Epithelial cell of alveolus of lung (primary cell): Measurements from ENCODE around the gene CSF2. TPM values are rescaled to one million over a fixed set of nuclear protein-coding genes. Genes with fewer than 3 reads are reported as not detected.

Experiments used
- total RNA-seq: library from RNA; depleted of rRNA; stranded (reverse); fragments of >200 nt; gene quantifications from 2 replicates; pipeline ENCODE4 v1.2.1, GENCODE V29; 2015

CSF2 gene
- total RNA-seq = 6.2 TPM in 1 of 2 replicates, not detected in the other

DNA sequence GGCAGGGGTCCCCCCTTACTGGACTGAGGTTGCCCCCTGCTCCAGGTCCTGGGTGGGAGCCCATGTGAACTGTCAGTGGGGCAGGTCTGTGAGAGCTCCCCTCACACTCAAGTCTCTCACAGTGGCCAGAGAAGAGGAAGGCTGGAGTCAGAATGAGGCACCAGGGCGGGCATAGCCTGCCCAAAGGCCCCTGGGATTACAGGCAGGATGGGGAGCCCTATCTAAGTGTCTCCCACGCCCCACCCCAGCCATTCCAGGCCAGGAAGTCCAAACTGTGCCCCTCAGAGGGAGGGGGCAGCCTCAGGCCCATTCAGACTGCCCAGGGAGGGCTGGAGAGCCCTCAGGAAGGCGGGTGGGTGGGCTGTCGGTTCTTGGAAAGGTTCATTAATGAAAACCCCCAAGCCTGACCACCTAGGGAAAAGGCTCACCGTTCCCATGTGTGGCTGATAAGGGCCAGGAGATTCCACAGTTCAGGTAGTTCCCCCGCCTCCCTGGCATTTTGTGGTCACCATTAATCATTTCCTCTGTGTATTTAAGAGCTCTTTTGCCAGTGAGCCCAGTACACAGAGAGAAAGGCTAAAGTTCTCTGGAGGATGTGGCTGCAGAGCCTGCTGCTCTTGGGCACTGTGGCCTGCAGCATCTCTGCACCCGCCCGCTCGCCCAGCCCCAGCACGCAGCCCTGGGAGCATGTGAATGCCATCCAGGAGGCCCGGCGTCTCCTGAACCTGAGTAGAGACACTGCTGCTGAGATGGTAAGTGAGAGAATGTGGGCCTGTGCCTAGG, at the start of gene CSF2:
TSS of gene CSF2 (plus strand) at position 559 of the 783 bp plus-strand sequence. CDS start at position 594, 35 bp downstream.

DNA sequence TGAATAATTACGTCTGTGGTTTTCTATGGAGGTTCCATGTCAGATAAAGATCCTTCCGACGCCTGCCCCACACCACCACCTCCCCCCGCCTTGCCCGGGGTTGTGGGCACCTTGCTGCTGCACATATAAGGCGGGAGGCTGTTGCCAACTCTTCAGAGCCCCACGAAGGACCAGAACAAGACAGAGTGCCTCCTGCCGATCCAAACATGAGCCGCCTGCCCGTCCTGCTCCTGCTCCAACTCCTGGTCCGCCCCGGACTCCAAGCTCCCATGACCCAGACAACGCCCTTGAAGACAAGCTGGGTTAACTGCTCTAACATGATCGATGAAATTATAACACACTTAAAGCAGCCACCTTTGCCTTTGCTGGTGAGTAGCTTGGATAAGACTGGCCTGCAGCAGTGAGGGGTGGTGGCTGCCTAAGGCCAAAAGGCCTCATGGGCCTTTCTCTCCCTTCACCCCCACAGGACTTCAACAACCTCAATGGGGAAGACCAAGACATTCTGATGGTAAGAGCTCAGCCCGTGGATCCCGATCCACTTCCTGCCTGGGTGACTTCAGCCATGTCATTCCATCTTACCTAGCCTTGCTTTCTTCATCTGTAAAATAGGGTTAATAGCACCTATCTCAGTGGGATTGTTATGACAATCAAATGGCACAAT, 13.0 kb upstream of the CSF2 start, which contains the start of gene IL3:
TSS of gene IL3 (plus strand) at position 155 of the 661 bp plus-strand sequence. CDS start at position 207, 52 bp downstream.

Other genes starting within 250 kb of the CSF2 start
- not detected in 2 replicates for gene MEIKIN, start 128.1 kb upstream of the CSF2 start, total RNA-seq
- not detected in 2 replicates for gene ACSL6, start 62.1 kb upstream of the CSF2 start, total RNA-seq
- gene IL3, start 13.1 kb upstream of the CSF2 start, total RNA-seq = not detected in 2 replicates
- 106 and 242 TPM in 2 replicates for gene P4HA2, start 154.1 kb downstream of the CSF2 start, total RNA-seq
- 51.2 and 141 TPM in 2 replicates for gene PDLIM4, start 183.9 kb downstream of the CSF2 start, total RNA-seq
- 0.08 and 3.4 TPM in 2 replicates for gene SLC22A4, start 220.6 kb downstream of the CSF2 start, total RNA-seq